HG03469 (cell line): ENCODE results near the gene DOCK8.

Source experiments
- ATAC-seq: cut with Tn5 transposase; IDR thresholded peaks from one replicate; pipeline ENCODE4 v1.9.1; 2021; ENCODE audit warnings: mild to moderate bottlenecking, moderate library complexity, moderate number of reproducible peaks; ENCODE audit not compliant: unreplicated experiment

Gene DOCK8

GRCh38 chr9:357560-357959 lies 142.9 kb downstream of the DOCK8 start:
- no peak for ATAC-seq

- no peak for ATAC-seq
These were observed 148.1 kb downstream of the DOCK8 start for GRCh38 chr9:362561-363273.

GRCh38 chr9:363274-363612 lies 148.6 kb downstream of the DOCK8 start:
- ATAC-seq, result no peak

- ATAC-seq, result no peak
These were observed 150.8 kb downstream of the DOCK8 start for GRCh38 chr9:365436-365835.

GRCh38 chr9:366620-367019 lies 152.0 kb downstream of the DOCK8 start:
- ATAC-seq, result no peak

GRCh38 chr9:370086-370485 lies 155.4 kb downstream of the DOCK8 start:
- ATAC-seq, result no peak

GRCh38 chr9:371349-371748 lies 156.7 kb downstream of the DOCK8 start:
- ATAC-seq, result no peak

- ATAC-seq, result no peak
These were observed 157.5 kb downstream of the DOCK8 start for GRCh38 chr9:372128-372527.

GRCh38 chr9:373759-374206 lies 159.1 kb downstream of the DOCK8 start:
- ATAC-seq, result no peak

- no peak for ATAC-seq
These were observed 160.1 kb downstream of the DOCK8 start for GRCh38 chr9:374736-375135.

GRCh38 chr9:376115-376514 lies 161.4 kb downstream of the DOCK8 start:
- ATAC-seq, result no peak

- ATAC-seq, result no peak
These were observed 163.6 kb downstream of the DOCK8 start for GRCh38 chr9:378263-378662.

- ATAC-seq, result no peak
These were observed 167.7 kb downstream of the DOCK8 start for GRCh38 chr9:382383-382782.

- ATAC-seq, result no peak
These were observed 171.2 kb downstream of the DOCK8 start for GRCh38 chr9:385818-386398.

- ATAC-seq, result no peak
These were observed 174.5 kb downstream of the DOCK8 start for GRCh38 chr9:389159-389558.

- no peak for ATAC-seq
These were observed 175.1 kb downstream of the DOCK8 start for GRCh38 chr9:389758-390157.

- ATAC-seq, result no peak
These were observed 177.6 kb downstream of the DOCK8 start for GRCh38 chr9:392077-392804.

GRCh38 chr9:394347-395052 lies 179.8 kb downstream of the DOCK8 start:
- ATAC-seq, result no peak

GRCh38 chr9:396396-396795 lies 181.7 kb downstream of the DOCK8 start:
- ATAC-seq, result no peak

- ATAC-seq, result no peak
These were observed 183.4 kb downstream of the DOCK8 start for GRCh38 chr9:398085-398484.

- ATAC-seq, result no peak
These were observed 186.6 kb downstream of the DOCK8 start for GRCh38 chr9:401223-401622.

- ATAC-seq, result no peak
These were observed 189.6 kb downstream of the DOCK8 start for GRCh38 chr9:404234-404633.
